GM19043 (cell line): Measurements from ENCODE around the gene DUSP21.
"Not testable (repeated sequence)": the region's sequence is repeated elsewhere in the genome, so short reads cannot be mapped to it uniquely, and the experiment has no call there.

Experiments used
- ATAC-seq: cut with Tn5 transposase; IDR thresholded peaks from one replicate; pipeline ENCODE4 v1.9.1; 2021; ENCODE audit warnings: low read depth; ENCODE audit not compliant: unreplicated experiment

DUSP21 gene

DNA sequence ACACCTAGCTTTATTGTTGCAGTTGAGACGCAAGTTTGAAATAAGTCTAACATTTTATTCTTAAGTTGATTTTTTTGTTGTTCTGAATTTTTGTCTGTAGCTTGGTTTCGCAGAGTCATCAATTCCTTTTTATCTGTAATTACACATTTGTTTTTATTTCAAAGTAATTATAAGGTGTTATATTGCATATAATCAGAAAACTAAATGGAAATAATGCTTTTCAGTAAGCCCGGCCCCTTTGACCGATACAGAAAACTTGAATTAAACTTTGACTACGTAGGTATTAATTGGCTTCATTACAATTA is 31.3 kb downstream of the DUSP21 start:
- ATAC-seq: no peak

DNA sequence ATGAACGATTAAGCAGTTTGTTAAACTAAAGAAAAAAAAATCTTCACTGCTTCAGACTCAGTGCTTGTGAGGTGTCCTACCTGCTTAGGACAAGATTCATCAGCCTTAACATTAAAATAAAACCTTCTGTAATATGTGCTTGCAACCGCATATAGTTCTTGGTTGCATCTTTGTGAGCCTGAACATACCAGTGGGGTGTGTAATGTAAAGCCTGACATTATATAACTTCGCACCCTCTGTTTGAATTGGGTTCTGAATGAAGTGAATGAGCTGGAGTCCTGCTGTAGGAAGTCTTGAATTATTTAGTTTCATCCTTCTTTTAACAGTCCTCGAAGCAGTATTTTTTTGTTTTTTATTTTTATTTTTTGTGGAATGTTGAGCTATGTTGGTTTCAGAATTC is 32.3 kb downstream of the DUSP21 start:
- ATAC-seq: no peak

DNA sequence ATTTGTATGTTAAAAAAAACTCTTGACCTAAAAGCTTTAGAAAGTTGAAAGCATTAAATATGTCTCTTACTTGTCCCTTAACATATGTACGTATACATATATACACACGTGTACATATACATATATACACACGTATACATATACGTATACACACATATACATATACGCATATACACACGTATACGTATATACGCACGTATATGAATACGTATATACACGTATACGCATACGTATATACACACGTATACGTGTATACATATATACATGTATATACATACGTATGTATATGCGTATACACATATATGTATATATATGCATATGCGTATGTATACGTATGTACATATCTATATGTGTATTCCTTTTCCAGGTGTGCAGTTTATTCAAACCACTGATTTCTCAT is 32.9 kb downstream of the DUSP21 start:
- ATAC-seq: no peak

- no peak for ATAC-seq
Measured at GRCh38 chrX:44878780-44879179, 35.0 kb downstream of the DUSP21 start.

GRCh38 chrX:44881549-44881948 is 37.7 kb downstream of the DUSP21 start:
- no peak for ATAC-seq

- no peak for ATAC-seq
Measured at GRCh38 chrX:44882635-44883034, 38.8 kb downstream of the DUSP21 start.

DNA sequence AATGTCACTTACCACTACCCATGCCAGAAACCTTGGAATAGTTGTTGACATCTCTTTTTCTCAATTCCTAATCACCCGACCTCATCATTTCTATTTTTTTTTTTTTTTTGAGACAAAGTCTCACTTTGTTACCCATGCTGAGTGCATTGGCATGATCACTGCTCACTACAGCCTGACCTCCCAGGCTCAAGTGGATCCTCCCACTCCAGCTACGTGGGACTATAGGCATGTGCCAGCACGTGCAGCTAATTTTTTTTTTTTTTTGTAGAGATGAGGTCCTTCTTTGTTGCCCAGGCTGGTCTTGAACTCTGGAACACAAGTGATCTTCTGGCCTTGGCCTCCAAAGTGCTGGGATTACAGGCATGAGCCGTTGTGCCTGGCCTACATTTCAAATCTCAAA is 41.1 kb downstream of the DUSP21 start:
- ATAC-seq: no peak

DNA sequence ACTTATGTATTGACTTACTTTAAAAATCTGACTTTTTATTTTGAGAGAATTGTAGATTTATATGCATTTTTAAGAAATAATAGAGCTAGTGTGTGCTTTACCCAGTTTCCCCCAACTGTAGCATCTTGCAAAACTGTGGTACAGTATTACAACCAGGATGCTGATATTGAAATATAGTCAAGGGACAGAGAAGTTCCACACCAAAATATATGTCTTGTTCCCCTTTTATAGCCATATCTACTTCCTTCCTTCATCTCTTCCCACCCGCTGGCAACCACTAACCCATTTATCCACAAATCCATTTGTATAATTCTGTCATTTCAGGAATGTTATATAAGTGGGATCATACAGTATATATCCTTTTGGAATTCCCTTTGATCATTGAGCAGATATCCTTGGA is 46.0 kb downstream of the DUSP21 start:
- ATAC-seq: no peak

GRCh38 chrX:44890247-44890646 is 46.4 kb downstream of the DUSP21 start:
- ATAC-seq: no peak

DNA sequence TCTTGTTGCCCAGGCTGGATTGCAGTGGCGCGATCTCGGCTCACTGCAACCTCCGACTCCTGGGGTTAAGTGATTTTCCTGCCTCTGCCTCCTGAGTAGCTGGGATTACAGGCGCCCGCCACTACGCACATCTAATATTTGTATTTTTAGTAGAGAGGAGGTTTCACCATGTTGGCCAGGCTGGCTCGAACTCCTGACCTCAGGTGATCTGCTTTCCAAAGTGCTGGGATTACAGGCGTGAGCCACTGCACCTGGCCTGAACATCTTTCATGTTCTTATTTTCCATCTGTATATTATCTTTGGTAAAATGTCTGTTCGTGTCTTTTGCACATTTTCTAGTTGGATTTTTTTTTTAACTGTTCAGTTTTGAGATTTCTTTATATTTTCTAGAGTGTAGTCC is 46.9 kb downstream of the DUSP21 start:
- not testable (repeated sequence) for ATAC-seq

DNA sequence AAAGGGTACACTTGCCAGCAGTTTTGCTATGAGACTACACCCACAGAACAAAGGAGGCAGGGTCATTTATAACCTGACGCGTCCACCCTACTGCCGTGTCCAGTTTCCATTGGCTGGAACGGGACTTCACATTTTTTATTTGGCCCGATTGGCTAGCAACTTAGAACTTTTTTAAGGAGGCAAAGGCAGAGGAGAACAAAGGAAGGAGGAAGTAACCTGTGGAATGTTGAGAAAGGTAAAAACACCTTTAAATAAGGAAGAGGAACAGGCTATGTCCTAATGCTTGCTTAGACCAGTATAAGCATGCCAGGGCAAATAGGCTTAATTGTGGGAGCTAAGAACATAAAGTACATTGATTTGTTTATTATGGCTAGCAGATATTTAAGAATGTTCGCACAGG is 47.8 kb downstream of the DUSP21 start:
- no peak for ATAC-seq
